IPS-18a (cell line): Measurements from ENCODE around the gene C1QTNF8.

ENCODE experiments used
- H3K27ac ChIP-seq: one replicate; pipeline ENCODE4 v1.5.1; 2013; ENCODE audit warnings: low read length
- H3K27me3 ChIP-seq: one replicate; pipeline ENCODE4 v1.6.1; 2013; ENCODE audit warnings: mild to moderate bottlenecking, low read length; ENCODE audit not compliant: control insufficient read depth, insufficient read depth
- H3K36me3 ChIP-seq: one replicate; pipeline ENCODE4 v1.6.1; 2013; ENCODE audit warnings: low read depth, low read length; ENCODE audit not compliant: control insufficient read depth
- H3K4me1 ChIP-seq: one replicate; pipeline ENCODE4 v1.6.1; 2013; ENCODE audit warnings: low read depth, low read length; ENCODE audit not compliant: control insufficient read depth
- H3K4me3 ChIP-seq: one replicate; pipeline ENCODE4 v1.5.1; 2013; ENCODE audit warnings: low read length
- H3K9ac ChIP-seq: one replicate; pipeline ENCODE4 v1.6.1; 2013; ENCODE audit warnings: mild to moderate bottlenecking, low read length, moderate library complexity
- H3K9me3 ChIP-seq: one replicate; pipeline ENCODE4 v1.6.1; 2013; ENCODE audit warnings: low read depth, low read length; ENCODE audit not compliant: control insufficient read depth

C1QTNF8 gene

DNA sequence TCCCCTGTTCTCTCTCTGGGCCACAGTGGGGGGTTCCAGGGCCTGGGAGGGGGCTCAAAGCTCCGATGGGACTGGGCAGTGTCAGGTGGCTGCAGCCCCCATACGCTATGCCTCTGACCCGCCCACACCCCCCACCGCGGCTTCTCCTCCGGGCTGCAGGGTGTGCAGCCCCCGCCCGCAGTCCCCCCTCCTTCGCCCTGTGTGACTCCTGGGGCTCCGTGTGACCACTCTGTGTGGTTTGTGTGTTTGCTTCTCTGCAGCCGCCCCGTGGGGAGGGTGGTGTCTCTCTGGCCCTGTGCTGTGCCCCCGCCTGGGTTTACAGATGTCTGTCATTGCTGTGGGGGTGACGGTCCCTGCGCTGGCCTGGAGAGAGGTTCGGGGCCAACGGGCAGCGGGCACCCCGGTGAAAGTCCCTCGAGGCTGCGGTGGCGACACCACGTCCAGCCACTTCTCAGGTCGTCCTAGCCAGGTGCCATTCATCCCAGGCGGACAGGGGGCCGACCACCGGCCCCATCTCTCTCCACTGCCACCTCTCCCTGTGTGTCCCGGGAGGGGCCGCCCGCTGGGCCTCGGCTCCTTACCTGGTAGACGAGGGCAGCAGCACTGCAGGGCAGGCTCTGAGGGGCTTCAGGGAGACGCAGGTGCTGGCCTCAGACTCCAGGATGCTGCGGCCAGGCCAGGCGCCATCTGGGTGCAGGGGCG is 18.0 kb downstream of the C1QTNF8 start:
- Histone ChIP-seq H3K4me1 (no peaks in the 10 kb centered on the region), H3K9me3 (no peaks in the 10 kb centered on the region), H3K9ac (no peak overlapping the region), H3K36me3 (no peaks in the 10 kb centered on the region), H3K4me3 (no peak overlapping the region), H3K27ac (no peak overlapping the region), H3K27me3 (peaks cover 9% of the 10 kb centered on the region)

- Histone ChIP-seq H3K4me3 (no peak overlapping the region), H3K9me3 (no peaks in the 10 kb centered on the region), H3K9ac (no peak overlapping the region), H3K27me3 (peaks cover 17% of the 10 kb centered on the region), H3K36me3 (no peaks in the 10 kb centered on the region), H3K27ac (no peak overlapping the region), H3K4me1 (no peaks in the 10 kb centered on the region)
Observed at GRCh38 chr16:1076801-1077576, 19.1 kb downstream of the C1QTNF8 start.

GRCh38 chr16:1075546-1075945 is 20.5 kb downstream of the C1QTNF8 start:
- Histone ChIP-seq H3K36me3 (no peaks in the 10 kb centered on the region), H3K27ac (no peak overlapping the region), H3K9me3 (no peaks in the 10 kb centered on the region), H3K9ac (no peak overlapping the region), H3K4me3 (no peak overlapping the region), H3K27me3 (peaks cover 23% of the 10 kb centered on the region), H3K4me1 (peaks cover 2% of the 10 kb centered on the region)

- H3K4me3 ChIP-seq: no peak overlapping the region
- no peaks in the 10 kb centered on the region for H3K9me3 ChIP-seq
- H3K36me3 ChIP-seq: no peaks in the 10 kb centered on the region
- H3K27me3 ChIP-seq: peaks cover 23% of the 10 kb centered on the region
- H3K9ac ChIP-seq: no peak overlapping the region
- H3K4me1 ChIP-seq: peaks cover 8% of the 10 kb centered on the region
- H3K27ac ChIP-seq: no peak overlapping the region
Observed at GRCh38 chr16:1074379-1074649, 21.7 kb downstream of the C1QTNF8 start.

GRCh38 chr16:1073566-1074378 is 22.3 kb downstream of the C1QTNF8 start:
- H3K9me3 ChIP-seq: no peaks in the 10 kb centered on the region
- H3K4me3 ChIP-seq: no peak overlapping the region
- H3K9ac ChIP-seq: no peak overlapping the region
- peaks cover 23% of the 10 kb centered on the region for H3K27me3 ChIP-seq
- H3K4me1 ChIP-seq: peaks cover 8% of the 10 kb centered on the region
- H3K36me3 ChIP-seq: no peaks in the 10 kb centered on the region
- H3K27ac ChIP-seq: no peak overlapping the region

DNA sequence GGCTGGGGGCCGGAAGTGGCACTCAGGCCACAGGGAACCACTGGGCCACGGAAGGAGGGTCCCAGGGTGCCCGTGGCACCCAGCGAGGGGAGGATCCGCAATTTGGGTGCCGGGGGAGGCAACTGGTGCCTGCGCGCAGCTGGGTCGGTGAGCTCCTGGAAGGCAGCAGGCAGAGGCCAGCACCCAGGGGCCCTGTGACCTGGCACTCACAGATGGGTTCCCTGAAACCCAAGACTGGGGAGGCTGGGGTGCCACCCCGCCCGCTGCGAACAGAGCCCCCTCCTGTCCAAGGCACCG is 22.8 kb downstream of the C1QTNF8 start:
- no peak overlapping the region for H3K27ac ChIP-seq
- no peak overlapping the region for H3K9ac ChIP-seq
- H3K27me3 ChIP-seq: peaks cover 23% of the 10 kb centered on the region
- H3K36me3 ChIP-seq: no peaks in the 10 kb centered on the region
- H3K4me3 ChIP-seq: no peak overlapping the region
- H3K4me1 ChIP-seq: peaks cover 8% of the 10 kb centered on the region
- H3K9me3 ChIP-seq: no peaks in the 10 kb centered on the region

- H3K9ac ChIP-seq: no peak within 1 kb of the TSS
- no peaks in the 10 kb centered on the region for H3K36me3 ChIP-seq
- H3K9me3 ChIP-seq: no peaks in the 10 kb centered on the region
- H3K4me1 ChIP-seq: peaks cover 8% of the 10 kb centered on the region
- peak within 1 kb of the TSS; percentile 43 for H3K4me3 ChIP-seq
- H3K27me3 ChIP-seq: peaks cover 23% of the 10 kb centered on the region
- no peak within 1 kb of the TSS for H3K27ac ChIP-seq
Observed at GRCh38 chr16:1072526-1073261, 23.4 kb downstream of the C1QTNF8 start, which contains the start of gene SSTR5. Gene SSTR5, plus strand, starts transcription at chr16:1072747. Its CDS starts 6,122 bp downstream, at chr16:1078869.

- Histone ChIP-seq H3K4me1 (peaks cover 8% of the 10 kb centered on the region), H3K27ac (no peak overlapping the region), H3K27me3 (peaks cover 23% of the 10 kb centered on the region), H3K9me3 (no peaks in the 10 kb centered on the region), H3K4me3 (no peak overlapping the region), H3K36me3 (no peaks in the 10 kb centered on the region), H3K9ac (no peak overlapping the region)
Observed at GRCh38 chr16:1071561-1072225, 24.4 kb downstream of the C1QTNF8 start.

DNA sequence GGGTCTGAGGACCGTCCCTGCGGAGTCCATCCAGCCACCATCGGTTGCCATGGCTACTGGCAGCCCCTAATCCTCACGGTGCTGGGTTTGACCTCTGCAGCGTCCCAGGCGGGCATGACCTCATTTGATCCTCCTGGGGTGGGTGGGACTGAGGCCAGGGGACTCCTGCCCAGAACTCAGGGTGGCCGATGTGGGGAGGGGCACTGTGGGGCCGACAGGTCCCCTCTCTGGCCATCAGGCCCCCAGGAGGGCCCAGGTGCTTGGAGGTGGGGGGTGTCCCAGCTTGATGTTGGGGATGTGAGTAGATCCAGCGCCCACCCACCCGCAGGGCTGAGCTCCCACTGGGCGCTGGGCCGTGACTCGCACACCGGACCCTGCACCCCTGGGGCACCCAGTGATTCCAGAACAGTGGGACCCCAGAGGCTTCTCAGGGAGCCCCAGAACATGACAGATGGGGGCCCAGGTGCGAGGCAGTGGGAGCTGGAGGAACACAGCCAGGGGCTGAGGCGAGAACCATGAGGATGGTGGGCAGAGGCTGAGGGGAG is 25.1 kb downstream of the C1QTNF8 start:
- H3K4me1 ChIP-seq: peaks cover 8% of the 10 kb centered on the region
- no peak overlapping the region for H3K27ac ChIP-seq
- no peak overlapping the region for H3K4me3 ChIP-seq
- H3K9ac ChIP-seq: no peak overlapping the region
- H3K27me3 ChIP-seq: peaks cover 23% of the 10 kb centered on the region
- no peaks in the 10 kb centered on the region for H3K9me3 ChIP-seq
- H3K36me3 ChIP-seq: no peaks in the 10 kb centered on the region

DNA sequence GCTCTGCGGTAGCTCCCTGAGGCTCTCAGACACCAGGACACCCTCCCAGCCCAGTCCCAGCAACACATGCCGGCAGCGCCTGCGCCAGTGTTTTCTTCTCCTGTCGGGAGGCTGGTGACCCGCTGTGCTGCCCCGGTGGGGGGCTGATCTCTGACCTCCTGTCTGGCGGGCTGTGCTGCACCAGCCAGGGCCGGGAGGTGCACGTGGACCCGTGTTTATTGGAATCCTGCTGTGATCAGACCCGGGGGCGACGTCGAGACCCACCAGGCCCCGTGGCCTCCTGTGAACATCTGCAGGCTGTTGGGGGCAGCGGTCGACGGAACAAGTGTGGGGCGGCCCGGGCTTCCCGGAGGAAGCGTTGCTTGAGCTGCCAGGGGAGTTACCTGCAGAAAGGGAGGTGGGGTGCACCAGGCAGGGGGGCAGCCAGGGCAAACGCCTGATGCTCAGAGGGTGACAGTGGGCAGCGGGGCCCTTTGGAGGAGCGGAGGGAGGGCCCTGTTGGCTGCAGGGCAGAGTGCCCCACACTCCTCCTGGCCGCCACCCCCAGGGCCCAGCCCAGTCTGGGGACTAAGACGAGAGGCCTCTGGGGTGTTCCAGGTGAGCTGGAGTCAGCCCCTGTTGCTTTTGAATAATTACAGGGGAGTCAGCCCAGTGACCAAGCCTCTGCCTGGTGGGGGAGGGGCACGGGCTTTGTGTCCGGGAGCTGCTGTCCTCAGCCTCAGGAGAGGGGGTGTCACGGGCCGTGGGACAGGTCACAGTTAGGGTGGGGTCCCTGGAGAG is 25.8 kb downstream of the C1QTNF8 start:
- no peaks in the 10 kb centered on the region for H3K36me3 ChIP-seq
- H3K27ac ChIP-seq: no peak overlapping the region
- no peak overlapping the region for H3K4me3 ChIP-seq
- H3K27me3 ChIP-seq: peaks cover 23% of the 10 kb centered on the region
- no peaks in the 10 kb centered on the region for H3K9me3 ChIP-seq
- H3K9ac ChIP-seq: no peak overlapping the region
- H3K4me1 ChIP-seq: peaks cover 8% of the 10 kb centered on the region
